Upper lobe of left lung (tissue), 6 donors: ENCODE results near the gene ZFHX3. TPM values are rescaled to one million over a fixed set of nuclear protein-coding genes. Genes with fewer than 3 reads are reported as not detected.
"Not testable (repeated sequence)": the region's sequence is repeated elsewhere in the genome, so short reads cannot be mapped to it uniquely, and the experiment has no call there.

Experiments
- ATAC-seq, 2 donors: fragments of 200-7000 bp; cut with Tn5 transposase; one replicate each; pipeline ENCODE4 v1.9.1; 2022; ENCODE audit warnings: mild to moderate bottlenecking in 2 of 2, moderate library complexity in 2 of 2; ENCODE audit not compliant: low FRiP score in 2 of 2
- DNase-seq, 2 donors: peaks; one replicate each; pipeline ENCODE4 v3.0.0-alpha.2; 2019 to 2020
- H3K27ac ChIP-seq, 4 donors: fragments of 200-600 bp; sonication (generic); one replicate each; pipeline ENCODE4 v1.5.1; 2016 to 2019
- H3K27me3 ChIP-seq, 4 donors: fragments of 200-600 bp; sonication (generic); one replicate each; pipeline ENCODE4 v1.5.1; 2017 to 2019
- H3K36me3 ChIP-seq, 4 donors: fragments of 200-600 bp; sonication (generic); one replicate each; pipeline ENCODE4 v1.5.1; 2016 to 2019
- H3K4me1 ChIP-seq, 4 donors: fragments of 200-600 bp; sonication (generic); one replicate each; pipeline ENCODE4 v1.5.1; 2018 to 2019
- H3K4me3 ChIP-seq, 4 donors: fragments of 200-600 bp; sonication (generic); one replicate each; pipeline ENCODE4 v1.5.1; 2017 to 2019; ENCODE audit warnings: mild to moderate bottlenecking in 2 of 4, moderate library complexity in 1 of 4
- H3K9me3 ChIP-seq, 4 donors: fragments of 200-600 bp; sonication (generic); one replicate each; pipeline ENCODE4 v1.5.1; 2018 to 2019
- EP300 ChIP-seq, 4 donors: sonication (generic); formaldehyde crosslinking; IDR thresholded peaks; one replicate each; pipeline ENCODE4 v1.5.1; 2017; ENCODE audit warnings: antibody characterized with exemption in 4 of 4, control low read depth in 2 of 4
- POLR2A ChIP-seq, 4 donors: fragments of 450-650 bp; IDR thresholded peaks; one replicate each; pipeline ENCODE4 v1.5.1; 2016 to 2017; ENCODE audit warnings: antibody characterized with exemption in 4 of 4, mild to moderate bottlenecking in 2 of 4
- POLR2AphosphoS5 ChIP-seq, 2 donors: sonication (generic); formaldehyde crosslinking; IDR thresholded peaks; one replicate each; pipeline ENCODE4 v1.5.1; 2017; ENCODE audit warnings: antibody characterized with exemption in 2 of 2
- WGBS, 2 donors: methylation state at CpG; one replicate each; pipeline ENCODE4 v1.1.5; 2017 to 2018; 5-methylcytosine and 5-hydroxymethylcytosine counted together
- total RNA-seq, 6 donors: library from RNA; depleted of rRNA in 4 of 6; stranded (reverse); fragments of >200 nt in 4 of 6; gene quantifications; one replicate each; pipeline versions ENCODE4 v1.1.0 to v1.2.1, GENCODE V29; 2016 to 2021
- TF ChIP-seq, protein P1 (sequence below), 6 experiments: fragments of 450-650 bp in 4 of 6; fragments of 200-600 bp in 2 of 6; sonication (generic) in 2 of 6; IDR thresholded peaks; one replicate each; pipeline ENCODE4 v1.5.1; 2016 to 2019; ENCODE audit warnings: antibody characterized with exemption in 6 of 6
- donor health status: DM: no; HTN: no; CAD: no; lungs with moderate emphysema.
- donor health status: DM: no; HTN: yes; CAD: no; lungs with severe emphysema.

The ZFHX3 gene
- total RNA-seq, 6 donors from 2014 or later = 22.4 to 40.3 (median 27.0) TPM

DNA sequence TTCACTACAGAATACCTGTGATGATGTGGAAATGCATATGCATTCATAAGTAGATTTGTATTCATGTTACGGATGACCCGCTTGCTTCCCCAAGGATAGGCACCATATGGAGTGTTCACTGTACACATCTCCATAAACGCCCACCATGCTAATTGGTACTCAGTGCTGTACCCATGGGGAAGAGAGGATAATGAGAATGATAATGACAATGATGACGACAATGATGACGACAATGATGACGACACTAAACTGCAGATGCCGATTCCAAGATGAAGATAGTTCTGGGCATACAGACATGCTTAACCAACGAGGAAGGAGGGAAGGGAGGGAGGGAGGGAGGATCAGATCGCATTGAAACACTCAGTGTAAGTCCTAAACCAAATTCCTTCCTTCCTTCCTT, 26.5 kb upstream of the ZFHX3 start:
- H3K9me3 ChIP-seq = no peaks in the 10 kb centered on the region
- no peak overlapping the region for H3K4me3 ChIP-seq
- H3K27me3 ChIP-seq = no peaks in the 10 kb centered on the region
- 90% methylated on average over 9 of the region's 9 CpGs for WGBS, 2 donors
- no peak overlapping the region for H3K27ac ChIP-seq
- no peaks in the 10 kb centered on the region for H3K36me3 ChIP-seq
- peaks cover 19 to 23% (median 21%) of the 10 kb centered on the region in 4 donors for H3K4me1 ChIP-seq
- TF ChIP-seq EP300 (IDR thresholded peaks at IDR 0.05) = no peak
- TF ChIP-seq POLR2A (IDR thresholded peaks at IDR 0.05) = no peak
- TF ChIP-seq, protein P1, sequence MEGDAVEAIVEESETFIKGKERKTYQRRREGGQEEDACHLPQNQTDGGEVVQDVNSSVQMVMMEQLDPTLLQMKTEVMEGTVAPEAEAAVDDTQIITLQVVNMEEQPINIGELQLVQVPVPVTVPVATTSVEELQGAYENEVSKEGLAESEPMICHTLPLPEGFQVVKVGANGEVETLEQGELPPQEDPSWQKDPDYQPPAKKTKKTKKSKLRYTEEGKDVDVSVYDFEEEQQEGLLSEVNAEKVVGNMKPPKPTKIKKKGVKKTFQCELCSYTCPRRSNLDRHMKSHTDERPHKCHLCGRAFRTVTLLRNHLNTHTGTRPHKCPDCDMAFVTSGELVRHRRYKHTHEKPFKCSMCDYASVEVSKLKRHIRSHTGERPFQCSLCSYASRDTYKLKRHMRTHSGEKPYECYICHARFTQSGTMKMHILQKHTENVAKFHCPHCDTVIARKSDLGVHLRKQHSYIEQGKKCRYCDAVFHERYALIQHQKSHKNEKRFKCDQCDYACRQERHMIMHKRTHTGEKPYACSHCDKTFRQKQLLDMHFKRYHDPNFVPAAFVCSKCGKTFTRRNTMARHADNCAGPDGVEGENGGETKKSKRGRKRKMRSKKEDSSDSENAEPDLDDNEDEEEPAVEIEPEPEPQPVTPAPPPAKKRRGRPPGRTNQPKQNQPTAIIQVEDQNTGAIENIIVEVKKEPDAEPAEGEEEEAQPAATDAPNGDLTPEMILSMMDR (IDR thresholded peaks at IDR 0.05) = no peak
- no peak for TF ChIP-seq POLR2AphosphoS5 (IDR thresholded peaks at IDR 0.05)
- ATAC-seq = no peak
- DNase-seq = no peak

DNA sequence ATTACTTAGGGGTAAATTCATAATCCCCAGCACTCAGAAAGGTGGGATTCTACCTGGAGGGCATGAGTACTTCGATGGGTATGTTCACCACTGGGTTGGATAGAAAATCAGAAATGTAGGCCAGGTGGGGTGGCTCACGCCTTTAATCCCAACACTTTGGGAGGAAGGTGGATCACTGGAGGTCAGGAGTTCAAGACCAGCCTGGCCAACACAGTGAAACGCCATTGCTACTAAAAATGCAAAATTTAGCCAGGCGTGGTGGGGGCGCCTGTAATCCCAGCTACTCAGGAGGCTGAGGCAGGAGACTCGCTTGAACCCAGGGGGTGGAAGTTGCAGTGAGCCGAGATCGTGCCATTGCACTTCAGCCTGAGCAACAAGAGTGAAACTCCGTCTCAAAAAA, 24.1 kb upstream of the ZFHX3 start:
- WGBS, 2 donors = 85 to 97% methylated on average over 6 to 9 of the region's 9 CpGs
- H3K27me3 ChIP-seq, H3K36me3 ChIP-seq, H3K9me3 ChIP-seq, ATAC-seq, DNase-seq, H3K4me3 ChIP-seq: not testable (repeated sequence)
- H3K4me1 ChIP-seq = peaks cover 42 to 46% (median 44%) of the 10 kb centered on the region in 4 donors
- H3K27ac ChIP-seq = peak overlapping the region in 1 of 4 donors; percentile 86

DNA sequence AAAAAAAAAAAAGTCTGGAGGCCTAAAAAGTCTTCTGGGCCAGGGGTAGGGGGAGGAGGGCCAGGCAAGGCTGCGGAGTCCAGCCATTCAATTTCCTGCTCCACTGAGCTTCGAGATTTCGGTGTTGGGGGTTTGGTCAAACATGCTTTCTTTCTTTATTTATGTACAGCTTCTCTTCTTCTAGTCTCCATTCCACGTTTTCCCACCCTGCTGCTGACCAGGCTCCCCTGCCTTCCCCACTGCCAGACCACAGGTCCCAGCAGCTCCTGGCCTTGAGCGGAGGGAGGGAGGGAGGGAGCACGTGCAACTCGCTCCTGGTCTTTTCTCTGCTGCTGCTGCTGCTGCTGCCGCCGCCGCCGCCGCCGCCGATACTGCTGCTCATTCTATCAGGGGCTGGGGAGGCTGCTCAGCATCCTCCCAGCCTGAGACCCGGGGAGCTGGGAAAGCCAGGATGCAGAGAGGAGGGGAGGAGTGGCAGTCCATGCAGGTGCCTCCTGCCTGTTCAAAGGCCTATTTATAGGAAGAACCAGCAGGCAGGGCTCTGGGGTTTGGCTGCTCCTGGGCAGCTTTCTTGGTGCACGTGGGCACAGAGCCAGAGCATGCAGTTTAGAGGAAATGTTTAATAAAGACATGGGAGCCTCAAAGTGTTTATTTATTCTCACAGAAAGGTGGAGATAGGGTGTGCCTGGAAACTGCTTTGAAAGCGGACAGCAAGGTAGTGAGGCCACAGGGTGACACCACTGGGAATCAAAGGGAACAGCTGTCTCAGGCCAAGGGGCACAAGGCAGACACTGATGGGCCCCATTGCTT, 23.4 kb upstream of the ZFHX3 start:
- Histone ChIP-seq H3K27me3 (peaks cover 0 to 6% (median under 1%) of the 10 kb centered on the region in 4 donors), H3K9me3 (no peaks in the 10 kb centered on the region), H3K27ac (peak overlapping the region; percentile 15 to 86 (median 46)), H3K4me1 (peaks cover 50 to 53% (median 51%) of the 10 kb centered on the region in 4 donors), H3K36me3 (no peaks in the 10 kb centered on the region), H3K4me3 (peak overlapping the region in 3 of 4 donors; percentile 27 to 39 (median 39))
- DNase-seq = peak; percentile 51 to 87
- WGBS, 2 donors = 5 to 7% methylated on average over 13 to 15 of the region's 17 CpGs
- no peak for TF ChIP-seq EP300 (IDR thresholded peaks at IDR 0.05)
- no peak for TF ChIP-seq POLR2AphosphoS5 (IDR thresholded peaks at IDR 0.05)
- TF ChIP-seq POLR2A (IDR thresholded peaks at IDR 0.05) = no peak
- TF ChIP-seq, protein P1 (IDR thresholded peaks at IDR 0.05) = no peak
- peak in 1 of 2 donors; percentile 30 for ATAC-seq

DNA sequence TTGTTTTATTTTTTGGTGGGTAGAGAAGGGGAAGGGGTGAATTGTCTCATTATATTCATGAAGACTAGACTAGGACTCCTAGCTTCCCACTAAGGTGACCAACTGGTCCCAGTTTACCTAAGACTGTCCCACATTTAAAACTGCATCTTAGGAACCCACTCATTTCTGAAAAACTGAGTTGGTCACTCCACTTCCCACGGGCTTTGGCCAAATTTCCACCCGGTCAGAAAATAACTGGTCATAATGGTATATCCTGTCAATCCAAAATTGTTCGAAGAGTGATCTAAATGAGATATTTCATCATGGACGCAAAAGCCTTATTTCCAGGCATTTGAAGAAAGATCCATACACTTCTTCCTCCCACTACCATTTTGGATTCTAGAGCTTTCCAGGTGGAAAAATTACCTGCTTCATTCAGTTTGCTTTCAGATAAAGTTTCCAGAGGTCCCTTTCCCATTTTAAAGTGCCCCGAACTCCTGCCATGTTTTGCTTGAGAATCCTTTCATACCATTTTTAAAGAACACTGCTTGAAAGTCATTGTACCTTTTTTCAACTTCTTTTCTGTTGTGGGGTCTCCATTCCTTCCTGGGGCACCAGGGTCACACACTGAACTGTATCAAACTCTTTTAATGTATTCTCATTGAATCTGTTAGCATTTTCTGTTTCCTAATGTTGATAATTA, 21.8 kb upstream of the ZFHX3 start:
- Histone ChIP-seq H3K36me3 (no peaks in the 10 kb centered on the region), H3K9me3 (no peaks in the 10 kb centered on the region), H3K4me1 (peaks cover 63 to 68% (median 66%) of the 10 kb centered on the region in 4 donors), H3K27me3 (peaks cover 0 to 15% (median 5%) of the 10 kb centered on the region in 4 donors), H3K4me3 (no peak overlapping the region), H3K27ac (peak overlapping the region; percentile 70 to 89 (median 86))
- ATAC-seq (no peak), DNase-seq (no peak)
- 86% methylated on average over 5 of the region's 5 CpGs for WGBS, 2 donors
- TF ChIP-seq, protein P1 (IDR thresholded peaks at IDR 0.05) = no peak
- TF ChIP-seq EP300 (IDR thresholded peaks at IDR 0.05) (no peak), POLR2A (IDR thresholded peaks at IDR 0.05) (no peak), POLR2AphosphoS5 (IDR thresholded peaks at IDR 0.05) (no peak)
